GM18502 (cell line): ENCODE results near the gene ZSWIM8.
"Not testable (repeated sequence)": the region's sequence is repeated elsewhere in the genome, so short reads cannot be mapped to it uniquely, and the experiment has no call there.

Experiments
- ATAC-seq: cut with Tn5 transposase; IDR thresholded peaks from one replicate; pipeline ENCODE4 v1.9.1; 2021; ENCODE audit warnings: mild to moderate bottlenecking; ENCODE audit not compliant: unreplicated experiment, poor library complexity

ZSWIM8 gene, protein sequence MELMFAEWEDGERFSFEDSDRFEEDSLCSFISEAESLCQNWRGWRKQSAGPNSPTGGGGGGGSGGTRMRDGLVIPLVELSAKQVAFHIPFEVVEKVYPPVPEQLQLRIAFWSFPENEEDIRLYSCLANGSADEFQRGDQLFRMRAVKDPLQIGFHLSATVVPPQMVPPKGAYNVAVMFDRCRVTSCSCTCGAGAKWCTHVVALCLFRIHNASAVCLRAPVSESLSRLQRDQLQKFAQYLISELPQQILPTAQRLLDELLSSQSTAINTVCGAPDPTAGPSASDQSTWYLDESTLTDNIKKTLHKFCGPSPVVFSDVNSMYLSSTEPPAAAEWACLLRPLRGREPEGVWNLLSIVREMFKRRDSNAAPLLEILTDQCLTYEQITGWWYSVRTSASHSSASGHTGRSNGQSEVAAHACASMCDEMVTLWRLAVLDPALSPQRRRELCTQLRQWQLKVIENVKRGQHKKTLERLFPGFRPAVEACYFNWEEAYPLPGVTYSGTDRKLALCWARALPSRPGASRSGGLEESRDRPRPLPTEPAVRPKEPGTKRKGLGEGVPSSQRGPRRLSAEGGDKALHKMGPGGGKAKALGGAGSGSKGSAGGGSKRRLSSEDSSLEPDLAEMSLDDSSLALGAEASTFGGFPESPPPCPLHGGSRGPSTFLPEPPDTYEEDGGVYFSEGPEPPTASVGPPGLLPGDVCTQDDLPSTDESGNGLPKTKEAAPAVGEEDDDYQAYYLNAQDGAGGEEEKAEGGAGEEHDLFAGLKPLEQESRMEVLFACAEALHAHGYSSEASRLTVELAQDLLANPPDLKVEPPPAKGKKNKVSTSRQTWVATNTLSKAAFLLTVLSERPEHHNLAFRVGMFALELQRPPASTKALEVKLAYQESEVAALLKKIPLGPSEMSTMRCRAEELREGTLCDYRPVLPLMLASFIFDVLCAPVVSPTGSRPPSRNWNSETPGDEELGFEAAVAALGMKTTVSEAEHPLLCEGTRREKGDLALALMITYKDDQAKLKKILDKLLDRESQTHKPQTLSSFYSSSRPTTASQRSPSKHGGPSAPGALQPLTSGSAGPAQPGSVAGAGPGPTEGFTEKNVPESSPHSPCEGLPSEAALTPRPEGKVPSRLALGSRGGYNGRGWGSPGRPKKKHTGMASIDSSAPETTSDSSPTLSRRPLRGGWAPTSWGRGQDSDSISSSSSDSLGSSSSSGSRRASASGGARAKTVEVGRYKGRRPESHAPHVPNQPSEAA (N-terminal part only)

DNA sequence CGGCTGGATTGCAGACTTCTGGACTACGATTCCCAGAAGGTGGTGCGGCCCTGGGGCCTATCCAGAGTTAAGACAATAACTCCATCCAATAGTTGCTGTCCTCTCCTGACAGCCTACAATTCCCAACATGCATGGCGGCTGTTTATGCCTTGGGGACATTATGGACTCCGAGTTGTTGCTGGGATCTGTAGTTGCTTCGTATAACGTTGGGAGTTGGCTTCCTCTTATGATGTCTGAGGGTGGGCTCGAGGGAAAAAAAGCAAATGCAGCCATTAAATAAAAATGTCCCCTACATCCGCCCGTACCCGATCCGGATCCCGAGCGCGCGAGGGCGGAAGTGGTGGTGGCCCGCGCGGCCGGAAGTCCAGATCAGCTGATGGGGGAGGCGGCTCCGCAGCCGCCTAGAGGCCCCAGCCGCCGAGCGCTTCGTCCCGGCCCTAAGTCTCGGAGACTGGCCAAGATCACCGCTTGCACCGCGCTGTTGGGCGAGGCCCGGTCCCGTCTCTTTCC, at the start of gene ZSWIM8:
Gene ZSWIM8, plus strand, starts transcription at position 396 of the 510 bp plus-strand sequence. CDS start 273 bp downstream, outside the sequence.
- ATAC-seq: peak; percentile 80

DNA sequence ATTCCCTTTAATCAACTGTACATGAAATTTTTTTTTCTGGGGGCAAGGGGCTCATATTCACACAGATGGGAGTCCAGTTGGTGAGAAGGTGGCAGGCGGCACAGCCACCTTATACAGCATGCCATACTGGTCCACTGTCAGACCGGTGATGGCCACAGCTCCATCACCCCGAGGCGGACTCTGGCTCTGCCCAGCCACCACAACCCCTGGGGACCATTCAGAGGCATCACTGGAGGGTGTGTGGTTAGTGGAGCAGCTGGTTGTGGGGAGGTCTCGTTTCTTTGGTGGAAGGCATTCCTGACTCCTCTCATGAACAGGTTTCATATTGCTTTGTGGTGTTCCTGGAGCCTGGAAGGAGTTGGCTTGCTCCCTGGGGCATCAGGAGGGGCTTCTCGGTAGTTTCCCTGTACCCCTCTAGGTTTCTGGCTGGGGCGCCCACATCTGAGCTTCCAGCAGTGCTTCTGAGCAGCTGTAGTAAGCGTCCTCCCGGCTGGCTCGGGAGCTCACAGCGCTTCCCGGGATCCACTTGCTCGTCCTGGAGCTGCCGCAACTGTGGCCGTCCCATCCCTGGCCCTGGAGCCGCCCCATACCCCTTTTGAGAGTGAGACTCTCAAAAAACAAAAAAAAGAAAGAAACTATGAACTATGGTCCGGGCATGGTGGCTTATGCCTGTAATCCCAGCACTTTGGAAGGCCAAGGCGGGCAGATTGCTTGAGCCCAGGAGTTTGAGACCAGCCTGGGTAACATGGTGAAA, 44.7 kb upstream of the ZSWIM8 start:
- not testable (repeated sequence) for ATAC-seq

DNA sequence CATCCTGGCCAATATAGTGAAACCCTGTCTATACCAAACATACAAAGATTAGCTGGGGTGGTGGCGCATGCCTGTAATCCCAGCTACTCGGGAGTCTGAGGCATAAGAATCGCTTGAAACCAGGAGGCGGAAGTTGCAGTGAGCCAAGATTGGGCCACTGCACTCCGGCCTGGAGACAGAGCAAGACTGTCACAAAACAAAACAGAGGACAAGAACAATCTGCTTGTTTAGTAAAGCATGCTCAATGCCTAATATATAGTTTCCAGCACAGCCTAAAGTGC, 43.0 kb upstream of the ZSWIM8 start:
- no peak for ATAC-seq

DNA sequence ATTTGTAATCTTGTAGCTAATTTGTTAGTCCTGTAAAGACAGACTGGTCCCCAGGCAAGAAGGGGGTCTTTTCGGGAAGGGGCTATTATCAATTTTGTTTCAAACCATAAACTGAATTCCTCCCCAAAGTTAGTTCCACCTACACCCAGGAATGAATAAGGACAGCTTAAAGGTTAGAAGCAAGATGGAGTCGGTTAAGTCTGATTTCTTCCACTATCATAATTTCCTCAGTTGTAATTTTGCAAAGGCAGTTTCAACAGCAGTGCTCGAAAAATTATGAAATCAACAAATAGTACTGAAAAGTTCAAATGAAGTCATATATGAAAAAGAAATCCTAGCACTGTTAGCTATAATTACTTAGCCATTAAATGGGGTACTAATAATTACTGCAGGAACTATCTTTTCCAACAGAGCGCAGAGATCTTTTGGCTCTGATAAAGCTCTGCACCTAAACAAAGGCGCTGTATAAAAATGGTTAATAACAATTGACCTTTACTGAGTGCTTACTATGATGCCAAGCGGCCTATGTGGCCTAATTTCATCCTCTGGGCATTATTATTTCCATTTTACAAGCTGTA, 42.0 kb upstream of the ZSWIM8 start:
- no peak for ATAC-seq

DNA sequence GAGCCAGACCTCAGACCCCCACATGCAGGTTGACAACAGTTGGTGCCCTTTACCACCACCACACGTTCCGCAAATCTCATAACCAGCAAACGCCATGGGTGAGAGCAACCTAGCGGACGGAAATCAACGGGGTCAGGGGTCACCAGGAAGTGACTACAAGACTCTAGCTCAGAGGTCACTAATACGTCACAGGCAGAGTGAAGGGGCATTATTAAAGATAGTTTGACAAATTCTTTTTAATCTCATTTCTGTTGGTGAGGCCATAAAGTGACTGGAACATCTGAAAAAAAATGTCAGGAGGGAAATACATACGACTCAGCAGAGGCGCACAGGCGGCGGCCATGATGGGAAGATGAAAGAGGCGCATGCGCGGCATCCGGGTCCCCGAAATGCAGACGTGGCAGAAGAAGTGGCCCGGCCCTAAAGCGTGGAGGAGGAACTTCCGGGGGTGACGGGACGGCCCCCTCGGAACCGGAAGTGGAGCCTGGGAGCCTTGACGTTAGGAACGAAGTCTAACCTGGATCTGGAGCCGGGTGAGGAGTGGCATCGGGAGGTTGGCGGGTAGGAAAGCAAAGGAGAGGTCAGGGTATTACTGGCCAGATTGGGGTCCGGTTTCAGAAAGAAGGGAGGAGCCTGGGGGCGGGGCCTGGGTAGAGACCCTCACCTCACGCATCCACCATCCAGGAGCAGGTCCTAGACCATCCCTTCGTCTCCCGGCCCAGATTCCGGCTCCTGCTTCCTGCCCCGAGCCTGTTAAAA, 41.3 kb upstream of the ZSWIM8 start, which contains the start of gene SEC24C:
Gene SEC24C, plus strand, starts transcription at position 468 of the 759 bp plus-strand sequence. CDS start 2,461 bp downstream, outside the sequence.
- ATAC-seq: peak; percentile 90

DNA sequence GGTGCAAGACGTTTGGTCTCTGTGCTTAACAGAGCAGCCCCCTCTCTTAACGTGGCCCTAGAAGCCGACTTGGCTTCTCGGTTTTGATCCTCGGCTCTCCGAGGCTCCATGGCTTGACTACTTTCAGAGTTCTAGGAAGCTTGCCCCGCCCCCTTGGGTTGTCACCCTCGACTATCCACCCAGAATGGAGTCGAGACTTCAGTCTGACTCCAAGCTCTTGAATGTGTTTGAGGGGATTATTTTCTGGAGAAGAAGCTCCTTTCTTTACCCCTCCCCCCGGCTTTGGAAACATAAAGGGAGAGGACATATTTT, 40.8 kb upstream of the ZSWIM8 start:
- ATAC-seq: peak; percentile 23

DNA sequence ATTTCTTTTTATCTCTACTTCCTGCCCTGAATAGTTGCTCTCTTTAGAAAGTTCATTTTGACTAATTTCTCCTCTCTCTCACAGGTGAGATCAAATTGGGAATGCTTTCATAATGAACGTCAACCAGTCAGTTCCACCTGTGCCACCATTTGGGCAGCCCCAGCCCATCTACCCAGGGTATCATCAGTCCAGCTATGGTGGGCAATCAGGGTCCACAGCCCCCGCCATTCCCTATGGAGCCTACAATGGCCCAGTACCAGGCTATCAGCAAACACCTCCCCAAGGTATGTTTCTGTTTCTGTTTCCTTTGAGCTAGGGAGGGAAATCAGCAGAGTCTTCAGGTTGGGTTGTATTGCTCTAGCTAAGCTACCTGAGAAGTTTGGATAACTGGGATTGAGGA, 38.7 kb upstream of the ZSWIM8 start:
- no peak for ATAC-seq

DNA sequence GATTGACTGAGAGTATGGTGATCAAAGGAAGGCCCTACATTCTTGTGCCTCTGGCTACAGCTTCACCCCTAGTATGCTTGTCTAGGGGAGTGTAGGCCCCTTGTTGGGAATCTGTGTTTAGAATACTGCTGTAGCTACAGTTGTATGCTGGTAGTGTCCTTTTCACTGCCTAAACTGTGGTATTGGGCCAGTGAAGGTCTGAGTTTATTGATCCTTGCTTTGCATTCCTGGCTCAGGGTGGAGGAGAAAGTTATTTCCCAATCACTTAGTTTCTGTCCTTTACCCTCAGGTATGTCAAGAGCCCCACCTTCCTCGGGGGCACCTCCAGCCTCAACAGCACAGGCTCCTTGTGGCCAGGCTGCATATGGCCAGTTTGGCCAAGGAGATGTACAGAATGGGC, 34.6 kb upstream of the ZSWIM8 start:
- no peak for ATAC-seq

DNA sequence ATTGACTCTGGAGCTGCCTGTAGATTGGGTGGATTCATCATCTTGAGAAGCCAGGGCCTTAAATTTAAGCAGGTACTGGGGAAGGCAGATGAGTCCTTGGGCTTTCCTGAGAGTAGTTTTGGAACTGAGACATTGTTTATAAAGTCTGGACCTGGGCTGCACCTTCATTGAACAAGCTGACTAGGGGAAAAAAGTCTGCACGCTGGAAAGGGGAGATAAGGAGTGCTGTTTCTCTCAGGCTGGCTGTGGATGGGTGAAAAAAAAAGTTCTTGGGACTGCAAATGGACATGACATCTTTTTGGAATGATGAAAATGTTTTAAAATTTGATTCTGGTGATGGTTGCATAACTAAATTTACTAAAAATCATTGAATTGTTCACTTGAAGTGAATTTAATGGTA, 29.2 kb upstream of the ZSWIM8 start:
- ATAC-seq: no peak

DNA sequence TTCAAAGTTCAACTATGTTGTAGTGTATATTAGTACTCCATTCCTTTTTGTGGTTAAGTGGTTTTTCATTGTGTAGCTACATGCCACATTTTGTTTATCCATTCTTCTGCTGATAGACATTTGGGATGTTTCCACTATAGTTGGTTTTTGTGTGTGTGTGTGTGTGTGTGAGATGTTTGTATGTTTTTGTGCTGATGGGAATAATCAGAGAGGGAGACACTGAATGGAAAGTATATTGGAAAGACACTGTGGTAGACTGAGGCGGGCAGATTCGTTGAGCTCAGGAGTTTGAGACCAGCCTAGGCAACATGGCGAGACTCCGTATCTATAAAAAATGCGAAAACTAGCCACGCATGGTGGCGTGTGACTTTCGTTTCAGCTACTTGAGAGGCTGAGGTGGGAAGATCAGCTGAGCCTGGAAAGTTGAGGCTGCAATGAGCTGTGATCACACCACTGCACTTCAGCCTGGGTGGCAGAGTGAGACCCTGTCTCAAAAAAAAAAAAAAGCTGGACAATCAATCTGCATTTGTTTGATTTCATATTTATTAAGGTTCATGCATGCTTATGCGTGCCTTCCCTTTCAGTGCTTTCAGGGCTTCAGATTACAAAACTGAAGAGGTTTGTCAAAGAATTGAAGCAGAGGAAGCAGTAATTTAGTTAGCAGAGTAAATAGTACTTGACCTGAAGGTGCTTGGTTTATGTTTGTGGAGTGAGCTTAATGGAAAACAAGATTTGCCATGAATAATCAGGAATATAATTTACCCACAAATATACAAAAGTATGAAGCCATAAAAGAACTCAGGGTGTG, 26.5 kb upstream of the ZSWIM8 start:
- no peak for ATAC-seq

DNA sequence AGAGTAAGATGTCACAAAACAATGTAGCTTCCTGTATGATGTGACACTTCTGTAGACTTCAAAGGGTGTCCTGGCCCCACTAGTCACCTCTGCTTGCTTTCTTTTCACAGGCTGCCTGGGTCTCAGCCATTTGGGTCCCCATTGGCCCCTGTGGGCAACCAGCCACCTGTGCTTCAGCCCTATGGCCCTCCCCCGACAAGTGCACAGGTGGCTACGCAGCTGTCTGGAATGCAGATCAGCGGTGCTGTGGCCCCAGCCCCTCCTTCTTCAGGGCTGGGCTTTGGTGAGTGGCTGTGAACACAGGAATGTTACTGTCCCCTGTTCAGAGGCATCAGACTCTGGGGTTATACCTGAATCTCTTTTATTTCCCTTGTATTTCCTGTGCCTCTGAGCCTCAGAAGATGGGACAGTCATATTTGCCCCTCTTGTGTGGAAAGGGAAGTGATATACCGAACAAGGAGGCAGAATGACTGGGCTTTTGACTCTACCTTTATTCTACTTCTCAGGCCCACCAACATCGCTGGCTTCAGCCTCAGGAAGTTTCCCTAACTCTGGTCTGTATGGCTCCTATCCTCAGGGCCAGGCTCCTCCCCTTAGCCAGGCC, 25.8 kb upstream of the ZSWIM8 start:
- no peak for ATAC-seq

DNA sequence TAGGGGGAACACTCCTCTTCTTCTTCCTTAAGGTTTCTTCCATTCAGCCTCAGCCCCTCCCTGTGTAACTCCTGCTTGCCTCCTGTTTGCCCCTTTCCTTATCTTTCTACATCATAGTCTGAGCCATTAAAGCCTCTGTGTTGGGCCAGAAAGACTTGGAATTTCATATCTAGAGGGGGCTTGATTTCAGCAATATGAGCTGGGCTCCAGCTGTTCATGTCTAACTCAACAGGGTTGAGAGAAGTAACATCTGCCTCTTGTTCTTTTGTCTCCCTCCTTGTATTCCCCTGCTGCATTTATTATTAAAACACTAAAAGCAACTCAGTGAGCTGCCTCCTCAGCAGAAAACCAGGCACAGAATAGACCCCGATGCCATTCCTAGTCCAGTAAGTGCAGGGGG, 23.6 kb upstream of the ZSWIM8 start:
- ATAC-seq: no peak

DNA sequence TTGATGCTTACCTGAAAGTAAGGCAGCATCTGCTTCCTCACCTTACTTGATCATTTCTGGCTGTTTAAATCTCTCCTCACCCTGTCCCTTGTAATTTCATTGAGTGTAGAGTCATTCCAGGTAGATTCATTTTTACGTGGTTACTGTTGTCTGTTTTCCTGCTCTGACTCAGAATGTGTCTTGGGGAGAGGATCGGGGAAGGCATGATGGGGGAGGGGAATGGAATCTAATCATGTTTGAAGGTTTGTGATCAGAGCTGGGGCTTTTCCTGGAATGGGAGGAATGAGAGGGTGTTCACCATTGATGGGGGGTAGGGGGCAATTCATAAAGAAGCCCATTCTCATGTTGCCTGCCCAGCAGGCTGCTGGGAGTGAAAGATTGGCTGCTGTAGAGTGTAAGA, 22.5 kb upstream of the ZSWIM8 start:
- no peak for ATAC-seq

DNA sequence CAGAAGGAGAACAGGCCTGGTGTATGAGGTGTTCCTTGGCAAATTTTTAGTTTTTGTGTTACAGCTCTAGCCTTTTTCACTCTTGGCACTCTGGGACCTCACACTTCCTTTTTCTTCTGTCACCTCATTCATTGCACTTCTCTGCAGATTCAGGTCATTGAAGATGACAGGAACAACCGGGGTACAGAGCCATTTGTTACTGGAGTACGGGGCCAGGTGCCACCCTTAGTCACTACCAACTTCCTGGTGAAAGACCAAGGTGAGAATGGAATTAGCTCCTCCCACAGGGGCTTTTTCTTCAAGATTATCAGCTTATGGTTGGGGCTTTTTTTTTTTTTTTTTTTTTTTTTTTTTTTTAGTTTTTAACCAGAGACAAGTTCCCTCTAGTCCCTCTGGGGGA, 22.1 kb upstream of the ZSWIM8 start:
- ATAC-seq: no peak

DNA sequence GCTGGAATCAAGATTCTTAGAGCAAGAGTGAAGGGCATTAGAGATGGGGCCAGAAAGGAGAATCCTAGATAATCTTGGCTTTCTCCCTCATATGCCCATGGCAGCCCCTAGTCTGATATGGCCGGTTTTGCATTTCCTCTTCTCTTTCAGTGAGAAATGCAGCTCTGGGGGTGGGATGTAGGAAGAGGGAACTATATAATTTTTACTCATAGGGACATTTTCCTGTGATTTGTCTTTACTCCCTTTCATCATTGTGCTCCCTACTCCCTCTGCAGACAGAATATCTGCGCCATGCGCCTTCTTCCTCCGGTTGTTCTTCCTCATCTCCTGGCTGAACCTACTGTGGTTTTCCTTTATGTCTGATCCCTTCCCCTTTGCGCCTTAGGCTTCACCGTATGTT, 20.3 kb upstream of the ZSWIM8 start:
- ATAC-seq: no peak

DNA sequence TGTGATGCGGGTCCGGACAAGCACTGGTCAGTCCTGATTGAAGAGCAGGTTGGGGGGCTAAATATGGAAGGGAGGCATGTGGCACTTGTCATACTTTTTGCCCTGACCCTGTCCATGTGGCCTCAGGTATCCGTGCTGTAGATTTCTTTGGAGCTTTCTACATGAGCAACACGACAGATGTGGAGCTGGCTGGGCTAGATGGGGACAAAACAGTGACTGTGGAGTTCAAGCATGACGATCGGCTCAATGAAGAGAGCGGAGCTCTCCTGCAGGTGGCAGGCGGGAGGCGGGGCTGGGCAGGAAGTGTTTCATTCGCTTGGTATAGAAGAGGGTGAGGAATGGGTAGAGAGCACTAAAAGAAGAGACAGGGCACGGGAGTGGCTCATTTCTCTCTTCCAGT, 16.5 kb upstream of the ZSWIM8 start:
- no peak for ATAC-seq

DNA sequence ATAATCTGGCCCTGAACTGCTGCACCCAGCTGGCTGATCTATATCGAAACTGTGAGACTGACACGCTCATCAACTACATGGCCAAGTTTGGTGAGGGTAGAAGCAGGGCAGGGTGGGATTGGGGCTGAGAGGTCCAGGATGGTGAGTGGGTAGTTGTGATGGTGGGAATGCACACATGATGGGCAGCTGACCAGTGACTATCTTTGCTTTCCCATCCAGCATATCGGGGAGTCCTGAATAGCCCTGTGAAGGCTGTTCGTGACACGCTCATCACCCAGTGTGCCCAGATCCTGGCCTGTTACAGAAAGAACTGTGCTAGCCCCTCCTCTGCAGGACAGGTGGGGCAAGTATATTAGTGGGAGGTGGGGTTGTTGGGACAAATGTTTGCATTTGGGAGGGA, 16.0 kb upstream of the ZSWIM8 start:
- ATAC-seq: no peak
